Measurements from ENCODE around the gene LTA. TPM values are rescaled to one million over a fixed set of nuclear protein-coding genes. Genes with fewer than 3 reads are reported as not detected.

The LTA gene, protein sequence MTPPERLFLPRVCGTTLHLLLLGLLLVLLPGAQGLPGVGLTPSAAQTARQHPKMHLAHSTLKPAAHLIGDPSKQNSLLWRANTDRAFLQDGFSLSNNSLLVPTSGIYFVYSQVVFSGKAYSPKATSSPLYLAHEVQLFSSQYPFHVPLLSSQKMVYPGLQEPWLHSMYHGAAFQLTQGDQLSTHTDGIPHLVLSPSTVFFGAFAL
- total RNA-seq (2022) (not detected in 2 replicates), Bru-seq, nascent RNA (not detected), BruChase-seq, experiment 1, labeled RNA remaining after a 2-hour chase (not detected), BruChase-seq, experiment 2, labeled RNA remaining after a 6-hour chase (percentile 18 among the genes with signal in this experiment)
- long read RNA-seq, result 0 reads

DNA sequence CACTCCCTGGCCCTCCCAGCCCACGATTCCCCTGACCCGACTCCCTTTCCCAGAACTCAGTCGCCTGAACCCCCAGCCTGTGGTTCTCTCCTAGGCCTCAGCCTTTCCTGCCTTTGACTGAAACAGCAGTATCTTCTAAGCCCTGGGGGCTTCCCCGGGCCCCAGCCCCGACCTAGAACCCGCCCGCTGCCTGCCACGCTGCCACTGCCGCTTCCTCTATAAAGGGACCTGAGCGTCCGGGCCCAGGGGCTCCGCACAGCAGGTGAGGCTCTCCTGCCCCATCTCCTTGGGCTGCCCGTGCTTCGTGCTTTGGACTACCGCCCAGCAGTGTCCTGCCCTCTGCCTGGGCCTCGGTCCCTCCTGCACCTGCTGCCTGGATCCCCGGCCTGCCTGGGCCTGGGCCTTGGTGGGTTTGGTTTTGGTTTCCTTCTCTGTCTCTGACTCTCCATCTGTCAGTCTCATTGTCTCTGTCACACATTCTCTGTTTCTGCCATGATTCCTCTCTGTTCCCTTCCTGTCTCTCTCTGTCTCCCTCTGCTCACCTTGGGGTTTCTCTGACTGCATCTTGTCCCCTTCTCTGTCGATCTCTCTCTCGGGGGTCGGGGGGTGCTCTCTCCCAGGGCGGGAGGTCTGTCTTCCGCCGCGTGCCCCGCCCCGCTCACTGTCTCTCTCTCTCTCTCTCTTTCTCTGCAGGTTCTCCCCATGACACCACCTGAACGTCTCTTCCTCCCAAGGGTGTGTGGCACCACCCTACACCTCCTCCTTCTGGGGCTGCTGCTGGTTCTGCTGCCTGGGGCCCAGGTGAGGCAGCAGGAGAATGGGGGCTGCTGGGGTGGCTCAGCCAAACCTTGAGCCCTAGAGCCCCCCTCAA is at the start of gene LTA:
Gene LTA (plus strand): TSS at position 249 of the 871 bp plus-strand sequence. CDS start 454 bp downstream, at position 703.
- Mint-ChIP-seq H3K27ac (ENCODE audit: unreplicated experiment) (peak within 1 kb of the TSS; percentile 53), H3K9me3 (ENCODE audit: unreplicated experiment) (no peaks in the 10 kb centered on the region), H3K4me1 (ENCODE audit: low read depth, unreplicated experiment) (peaks cover 18% of the 10 kb centered on the region), H3K36me3 (ENCODE audit: insufficient read depth, unreplicated experiment) (no peaks in the 10 kb centered on the region), H3K27me3 (ENCODE audit: insufficient read depth, unreplicated experiment) (peaks cover 3% of the 10 kb centered on the region), H3K4me3 (ENCODE audit: unreplicated experiment) (no peak within 1 kb of the TSS)
- POLR2A ChIA-PET, result no interaction called here
- TF ChIP-seq CTCF (IDR thresholded peaks at IDR 0.05; ENCODE audit: insufficient read depth in 1 of 2, low read depth in 1 of 2, low read length in 1 of 2, severe bottlenecking in 1 of 2, unreplicated experiment in 1 of 2), result no peak
- no peaks in the 10 kb centered on the region for H3K36me3 ChIP-seq (ENCODE audit: control insufficient read depth, insufficient read depth, low read length)
- DNase-seq, result no peak
- H3K9me3 ChIP-seq, result no peaks in the 10 kb centered on the region
- intact Hi-C loops (cut with micrococcal nuclease; ENCODE audit: unreplicated experiment), result no loop called here
- H3K27me3 ChIP-seq (replicated peaks; ENCODE audit: control insufficient read depth, insufficient read depth, low read length), result no peaks in the 10 kb centered on the region
- H3K4me1 ChIP-seq, result peaks cover 10% of the 10 kb centered on the region
- H3K4me3 ChIP-seq (ENCODE audit: low read depth, low read length), result no peak within 1 kb of the TSS
- CTCF ChIA-PET, result no interaction called here
- BruUV-seq (replicated peaks), result no TSS peak

DNA sequence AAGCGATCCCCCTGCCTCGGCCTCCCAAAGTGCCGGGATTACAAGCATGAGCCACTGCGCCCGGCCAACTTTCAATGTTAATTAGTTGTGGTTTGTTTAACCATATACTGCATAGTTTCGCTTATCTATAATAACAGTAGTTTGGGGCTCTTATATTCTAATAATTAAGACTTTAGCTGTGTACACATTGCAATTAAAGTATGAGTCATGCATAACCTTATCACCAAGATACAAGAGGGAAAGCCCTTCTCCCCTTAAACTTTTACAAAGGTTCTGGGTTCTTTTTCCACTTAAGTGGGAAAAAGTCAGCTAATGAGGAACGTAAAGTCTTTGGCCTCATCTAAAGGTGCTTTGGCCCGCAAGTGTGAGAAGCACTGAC is 46.5 kb upstream of the LTA start:
- BruUV-seq (replicated peaks), result no TSS peak
- ChIA-PET CTCF (interaction anchor here (0.5 kb wide), 1 partner anchor 388 kb away, joined by 6 read pairs; no protein-coding TSS in a partner anchor), POLR2A (no interaction called here)
- H3K4me1 ChIP-seq, result no peaks in the 10 kb centered on the region
- no peak for DNase-seq
- H3K9me3 ChIP-seq, result no peaks in the 10 kb centered on the region
- peaks cover 5% of the 10 kb centered on the region for H3K4me1 Mint-ChIP-seq (ENCODE audit: low read depth, unreplicated experiment)
- no peak for TF ChIP-seq CTCF (IDR thresholded peaks at IDR 0.05; ENCODE audit: insufficient read depth in 1 of 2, low read depth in 1 of 2, low read length in 1 of 2, severe bottlenecking in 1 of 2, unreplicated experiment in 1 of 2)
- peaks cover 33% of the 10 kb centered on the region for H3K36me3 Mint-ChIP-seq (ENCODE audit: insufficient read depth, unreplicated experiment)
- no peaks in the 10 kb centered on the region for H3K36me3 ChIP-seq (ENCODE audit: control insufficient read depth, insufficient read depth, low read length)
- H3K27me3 ChIP-seq (replicated peaks; ENCODE audit: control insufficient read depth, insufficient read depth, low read length), result no peaks in the 10 kb centered on the region
- H3K27ac Mint-ChIP-seq (ENCODE audit: unreplicated experiment), result no peak overlapping the region
- no peak overlapping the region for H3K4me3 Mint-ChIP-seq (ENCODE audit: unreplicated experiment)
- peaks cover 2% of the 10 kb centered on the region for H3K27me3 Mint-ChIP-seq (ENCODE audit: insufficient read depth, unreplicated experiment)
- H3K9me3 Mint-ChIP-seq (ENCODE audit: unreplicated experiment), result no peaks in the 10 kb centered on the region
- intact Hi-C loops (cut with micrococcal nuclease; ENCODE audit: unreplicated experiment), result loop anchor here (5.0 kb wide), 1 partner anchor 33 kb away; no protein-coding TSS in a partner anchor
- H3K4me3 ChIP-seq (ENCODE audit: low read depth, low read length), result no peak overlapping the region

- Histone ChIP-seq H3K4me1 (no peaks in the 10 kb centered on the region), H3K4me3 (ENCODE audit: low read depth, low read length) (no peak overlapping the region), H3K9me3 (no peaks in the 10 kb centered on the region), H3K27me3 (replicated peaks; ENCODE audit: control insufficient read depth, insufficient read depth, low read length) (no peaks in the 10 kb centered on the region), H3K36me3 (ENCODE audit: control insufficient read depth, insufficient read depth, low read length) (peaks cover 4% of the 10 kb centered on the region)
- intact Hi-C loops (cut with micrococcal nuclease; ENCODE audit: unreplicated experiment), result loop anchor here (5.0 kb wide), 1 partner anchor 34 kb away; no protein-coding TSS in a partner anchor
- Mint-ChIP-seq H3K4me1 (ENCODE audit: low read depth, unreplicated experiment) (peaks cover 9% of the 10 kb centered on the region), H3K9me3 (ENCODE audit: unreplicated experiment) (no peaks in the 10 kb centered on the region), H3K27ac (ENCODE audit: unreplicated experiment) (no peak overlapping the region), H3K27me3 (ENCODE audit: insufficient read depth, unreplicated experiment) (no peaks in the 10 kb centered on the region), H3K36me3 (ENCODE audit: insufficient read depth, unreplicated experiment) (peaks cover 39% of the 10 kb centered on the region), H3K4me3 (ENCODE audit: unreplicated experiment) (no peak overlapping the region)
- ChIA-PET POLR2A (no interaction called here), CTCF (interaction anchor here (0.5 kb wide), 1 partner anchor 389 kb away, joined by 6 read pairs; no protein-coding TSS in a partner anchor)
- DNase-seq, result no peak
- BruUV-seq (replicated peaks), result no TSS peak
- TF ChIP-seq CTCF (IDR thresholded peaks at IDR 0.05; ENCODE audit: insufficient read depth in 1 of 2, low read depth in 1 of 2, low read length in 1 of 2, severe bottlenecking in 1 of 2, unreplicated experiment in 1 of 2), result no peak
These were observed 46.0 kb upstream of the LTA start for GRCh38 chr6:31525932-31526591.
